ENCODE measurements around the gene ALS2CL. TPM values are rescaled to one million over a fixed set of nuclear protein-coding genes. Genes with fewer than 3 reads are reported as not detected.

ALS2CL gene
- polyA plus RNA-seq, 2 of the 4 experiments (the other 2 are of a cell fraction): 2.3 to 4.0 TPM

DNA sequence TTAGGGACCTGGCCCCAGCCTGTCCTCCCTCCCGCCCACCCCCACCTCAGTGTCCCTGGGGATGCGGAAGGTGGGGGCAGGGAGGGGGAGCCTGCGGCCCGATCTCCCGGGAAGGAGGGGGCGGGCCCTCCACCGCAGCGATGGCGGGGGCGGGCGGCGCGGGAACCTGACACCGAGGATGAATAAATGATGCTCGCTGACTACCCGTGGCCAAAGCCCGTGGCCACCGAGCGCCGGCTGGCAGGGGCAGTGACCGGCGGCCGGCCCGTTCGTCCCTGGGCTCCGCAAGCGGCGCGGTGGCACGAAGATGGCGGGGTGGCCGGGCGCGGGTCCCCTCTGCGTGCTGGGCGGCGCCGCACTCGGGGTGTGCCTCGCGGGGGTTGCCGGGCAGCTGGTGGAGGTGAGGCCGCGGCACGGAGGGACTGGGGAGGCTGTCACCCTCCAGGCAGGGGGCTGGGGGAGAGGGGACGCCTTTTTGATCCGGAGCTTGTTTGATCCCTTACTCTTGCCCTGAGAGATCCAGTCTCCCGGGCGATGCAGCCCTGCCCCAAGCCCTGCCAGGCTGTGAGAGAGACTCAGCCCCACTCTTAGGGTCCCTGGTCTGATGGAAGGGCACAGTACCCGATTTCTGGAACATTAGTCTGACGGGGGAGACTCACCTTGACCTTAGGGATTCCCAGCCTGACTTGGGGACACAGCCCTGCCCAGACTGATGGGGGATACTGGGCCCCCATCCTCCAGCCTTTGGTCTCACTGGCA lies 7.9 kb upstream of the ALS2CL start, which contains the start of gene TMIE:
Gene TMIE, plus strand, starts transcription at position 212 of the 759 bp plus-strand sequence. Its CDS starts 96 bp downstream, at position 308.
- FAIRE-seq (no peak), ATAC-seq (no peak), DNase-seq (ENCODE audit: low read depth in 1 of 2, low spot score in 1 of 2) (no peak)
- ChIA-PET CTCF (interaction anchor here (1.0 to 2.7 kb wide), 3 partner anchors 194 to 213 kb away, joined by 4 to 21 read pairs (median 10); no protein-coding TSS in a partner anchor), POLR2A (no interaction called here)
- TF ChIP-seq EHMT2 (IDR thresholded peaks at IDR 0.05; ENCODE audit: low read depth) (no peak), RNF2 (IDR thresholded peaks at IDR 0.05; ENCODE audit: borderline replicate concordance, low read depth) (no peak), HOXB13 (CRISPR knock-in tag; IDR thresholded peaks at IDR 0.05; ENCODE audit: low read depth) (no peak), NFE2L2 (conservative IDR thresholded peaks at IDR 0.05; ENCODE audit: low read length) (no peak), ZC3H11A (IDR thresholded peaks at IDR 0.05) (no peak), POLR2AphosphoS2 (conservative IDR thresholded peaks at IDR 0.05; ENCODE audit: low read length) (no peak), RCOR1 (IDR thresholded peaks at IDR 0.05; ENCODE audit: low read depth, low read length) (no peak), PHF8 (IDR thresholded peaks at IDR 0.05; ENCODE audit: borderline replicate concordance, low read depth) (no peak), SREBF2 (IDR thresholded peaks at IDR 0.05) (no peak)
- 20% methylated on average over 2 of the region's 51 CpGs for WGBS (ENCODE audit: missing lambda C conversion rate)
- H3K4me1 ChIP-seq: no peaks in the 10 kb centered on the region
- peak within 1 kb of the TSS; percentile 74 for H3K4me2 ChIP-seq
- peak within 1 kb of the TSS; percentile 34; the same call in 2 of the 3 replicates for H3K4me3 ChIP-seq
- H3K9me3 ChIP-seq: no peaks in the 10 kb centered on the region
- H3K27ac ChIP-seq: 0 out of 6 replicates have a peak within 1 kb of the TSS, but pooled peaks of 1 of the 2 experiments have one; percentile 33

DNA sequence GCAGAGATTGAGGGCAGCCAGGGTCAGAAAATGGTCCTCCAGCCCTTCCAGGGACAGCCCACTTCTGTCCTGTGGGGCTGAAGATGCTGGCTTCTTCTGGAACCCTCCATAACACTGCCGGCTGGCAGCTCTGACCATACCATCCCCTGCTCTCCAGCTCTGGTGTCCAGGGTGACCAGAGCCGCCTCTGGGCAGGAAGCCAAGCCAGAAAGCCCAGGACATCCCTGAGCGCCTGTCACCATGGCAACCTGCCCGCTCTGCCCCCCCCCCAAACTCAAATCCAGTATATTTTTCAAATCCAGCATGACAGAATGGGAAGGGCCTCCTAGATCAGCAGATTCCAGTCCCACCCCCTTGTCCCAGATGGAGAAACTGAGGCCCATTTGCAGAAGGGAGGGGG lies 7.3 kb upstream of the ALS2CL start:
- 62% methylated on average over 3 of the region's 4 CpGs for WGBS (ENCODE audit: missing lambda C conversion rate)
- Histone ChIP-seq H3K9me3 (no peaks in the 10 kb centered on the region), H3K4me3 (no peak overlapping the region; the same call in 2 of the 3 replicates), H3K4me2 (peak overlapping the region; percentile 74), H3K27ac (no peak overlapping the region), H3K4me1 (no peaks in the 10 kb centered on the region)
- CTCF ChIA-PET: no interaction called here
- DNase-seq (ENCODE audit: low read depth in 1 of 2, low spot score in 1 of 2) (no peak), ATAC-seq (no peak), FAIRE-seq (no peak)
- TF ChIP-seq FOSB (CRISPR knock-in tag; IDR thresholded peaks at IDR 0.05): no peak
- no peak for TF ChIP-seq EP300 (IDR thresholded peaks at IDR 0.05)
- no peak for TF ChIP-seq RFX5 (IDR thresholded peaks at IDR 0.05)
- TF ChIP-seq, protein P1, sequence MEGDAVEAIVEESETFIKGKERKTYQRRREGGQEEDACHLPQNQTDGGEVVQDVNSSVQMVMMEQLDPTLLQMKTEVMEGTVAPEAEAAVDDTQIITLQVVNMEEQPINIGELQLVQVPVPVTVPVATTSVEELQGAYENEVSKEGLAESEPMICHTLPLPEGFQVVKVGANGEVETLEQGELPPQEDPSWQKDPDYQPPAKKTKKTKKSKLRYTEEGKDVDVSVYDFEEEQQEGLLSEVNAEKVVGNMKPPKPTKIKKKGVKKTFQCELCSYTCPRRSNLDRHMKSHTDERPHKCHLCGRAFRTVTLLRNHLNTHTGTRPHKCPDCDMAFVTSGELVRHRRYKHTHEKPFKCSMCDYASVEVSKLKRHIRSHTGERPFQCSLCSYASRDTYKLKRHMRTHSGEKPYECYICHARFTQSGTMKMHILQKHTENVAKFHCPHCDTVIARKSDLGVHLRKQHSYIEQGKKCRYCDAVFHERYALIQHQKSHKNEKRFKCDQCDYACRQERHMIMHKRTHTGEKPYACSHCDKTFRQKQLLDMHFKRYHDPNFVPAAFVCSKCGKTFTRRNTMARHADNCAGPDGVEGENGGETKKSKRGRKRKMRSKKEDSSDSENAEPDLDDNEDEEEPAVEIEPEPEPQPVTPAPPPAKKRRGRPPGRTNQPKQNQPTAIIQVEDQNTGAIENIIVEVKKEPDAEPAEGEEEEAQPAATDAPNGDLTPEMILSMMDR (IDR thresholded peaks at IDR 0.05): no peak
- no peak for TF ChIP-seq JUN (IDR thresholded peaks at IDR 0.05)
- TF ChIP-seq EHMT2 (IDR thresholded peaks at IDR 0.05; ENCODE audit: low read depth): no peak
- no peak for TF ChIP-seq RNF2 (IDR thresholded peaks at IDR 0.05; ENCODE audit: borderline replicate concordance, low read depth)
- TF ChIP-seq, protein P2, sequence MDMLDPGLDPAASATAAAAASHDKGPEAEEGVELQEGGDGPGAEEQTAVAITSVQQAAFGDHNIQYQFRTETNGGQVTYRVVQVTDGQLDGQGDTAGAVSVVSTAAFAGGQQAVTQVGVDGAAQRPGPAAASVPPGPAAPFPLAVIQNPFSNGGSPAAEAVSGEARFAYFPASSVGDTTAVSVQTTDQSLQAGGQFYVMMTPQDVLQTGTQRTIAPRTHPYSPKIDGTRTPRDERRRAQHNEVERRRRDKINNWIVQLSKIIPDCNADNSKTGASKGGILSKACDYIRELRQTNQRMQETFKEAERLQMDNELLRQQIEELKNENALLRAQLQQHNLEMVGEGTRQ (IDR thresholded peaks at IDR 0.05): no peak
- no peak for TF ChIP-seq MYC (IDR thresholded peaks at IDR 0.05; ENCODE audit: borderline replicate concordance, low read length)
- TF ChIP-seq NR3C1 (IDR thresholded peaks at IDR 0.05): no peak
- TF ChIP-seq MAZ (IDR thresholded peaks at IDR 0.05; ENCODE audit: borderline replicate concordance, low read depth, low read length): no peak
- TF ChIP-seq ZFP36 (IDR thresholded peaks at IDR 0.05; ENCODE audit: borderline replicate concordance, partially characterized antibody): no peak
- POLR2A ChIA-PET: no interaction called here
